ENCODE measurements around the gene FRK. TPM values are rescaled to one million over a fixed set of nuclear protein-coding genes. Genes with fewer than 3 reads are reported as not detected.
"Not testable (repeated sequence)": the region's sequence is repeated elsewhere in the genome, so short reads cannot be mapped to it uniquely, and the experiment has no call there.

FRK gene, protein sequence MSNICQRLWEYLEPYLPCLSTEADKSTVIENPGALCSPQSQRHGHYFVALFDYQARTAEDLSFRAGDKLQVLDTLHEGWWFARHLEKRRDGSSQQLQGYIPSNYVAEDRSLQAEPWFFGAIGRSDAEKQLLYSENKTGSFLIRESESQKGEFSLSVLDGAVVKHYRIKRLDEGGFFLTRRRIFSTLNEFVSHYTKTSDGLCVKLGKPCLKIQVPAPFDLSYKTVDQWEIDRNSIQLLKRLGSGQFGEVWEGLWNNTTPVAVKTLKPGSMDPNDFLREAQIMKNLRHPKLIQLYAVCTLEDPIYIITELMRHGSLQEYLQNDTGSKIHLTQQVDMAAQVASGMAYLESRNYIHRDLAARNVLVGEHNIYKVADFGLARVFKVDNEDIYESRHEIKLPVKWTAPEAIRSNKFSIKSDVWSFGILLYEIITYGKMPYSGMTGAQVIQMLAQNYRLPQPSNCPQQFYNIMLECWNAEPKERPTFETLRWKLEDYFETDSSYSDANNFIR
- 0.06 and 0.53 TPM in 2 replicates for total RNA-seq

DNA sequence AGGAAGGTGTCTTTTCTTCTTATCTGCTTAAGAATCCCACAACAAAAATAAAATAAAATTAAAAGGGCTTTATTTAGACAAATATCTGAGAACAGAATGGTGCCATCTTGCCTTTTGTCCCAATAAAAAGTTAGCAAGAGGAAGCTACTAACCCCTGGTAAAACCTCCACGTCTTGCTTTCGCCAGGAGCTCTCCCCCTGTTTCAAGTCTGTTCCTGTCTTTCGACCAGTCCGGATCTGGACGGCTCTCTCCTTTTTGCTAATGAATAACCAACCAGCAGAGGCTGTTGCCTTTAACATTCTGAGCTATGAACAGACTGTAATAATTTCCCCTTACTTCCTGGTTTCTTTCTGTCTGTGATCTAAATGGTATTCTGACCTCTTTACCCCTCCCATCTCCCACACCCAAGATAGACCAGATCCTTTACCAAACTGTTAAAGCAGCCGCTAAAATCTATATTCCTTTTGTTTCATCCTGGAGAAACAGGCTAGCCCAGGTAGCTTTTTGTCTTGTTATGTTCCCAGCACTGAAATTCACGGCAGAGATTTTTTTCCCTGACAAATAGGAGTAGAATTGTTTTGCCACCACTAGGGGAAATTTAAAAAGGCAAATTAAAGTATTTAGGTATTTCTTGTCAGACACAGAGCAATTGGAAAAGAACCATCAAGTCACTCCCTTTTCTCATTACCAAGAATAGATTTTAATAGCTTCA, at the start of gene FRK:
Gene FRK (minus strand): TSS at position 320 of the 712 bp plus-strand sequence. CDS start 580 bp downstream, outside the sequence.
- DNase-seq (ENCODE audit: extremely low read depth, low read depth, low spot score), result no peak

DNA sequence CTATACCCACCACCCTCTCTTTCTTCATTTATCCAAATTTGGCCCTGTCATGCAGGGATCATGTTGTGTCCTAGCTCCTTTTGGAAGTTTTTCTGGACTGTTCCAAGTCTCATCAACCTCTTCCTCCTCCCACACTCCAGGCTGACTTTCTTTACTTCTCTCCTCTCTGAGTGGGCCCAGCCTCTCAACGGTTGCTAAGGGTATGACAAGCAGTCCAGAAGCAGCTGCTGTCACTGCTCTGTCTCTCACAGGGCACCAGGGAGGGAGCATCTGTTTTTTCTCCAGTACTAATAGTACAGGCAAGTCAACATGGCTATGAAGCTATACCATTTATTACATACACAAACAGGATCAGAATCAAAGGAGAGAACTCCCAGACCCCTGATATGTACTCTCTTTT, 48.1 kb upstream of the FRK start:
- DNase-seq (ENCODE audit: extremely low read depth, low read depth, low spot score), result no peak

DNA sequence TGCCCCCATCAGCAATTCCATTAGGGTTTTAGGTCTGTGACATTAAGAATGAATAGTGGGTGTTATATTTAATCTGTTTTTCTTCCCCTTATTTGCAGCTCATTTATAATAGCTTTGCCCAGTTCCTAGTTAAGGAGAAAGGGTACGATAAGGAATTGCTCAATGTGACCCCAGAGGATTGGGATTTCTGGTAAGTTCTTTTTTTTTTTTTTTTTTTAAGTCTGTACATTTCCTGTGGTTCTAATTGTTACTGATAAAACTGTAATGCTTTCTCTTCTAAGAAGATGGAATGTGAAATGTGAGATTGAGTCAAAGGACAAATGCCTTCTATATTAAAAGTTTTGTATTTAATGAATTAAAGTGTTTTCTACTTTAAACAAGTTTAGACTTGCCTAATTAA, 45.5 kb upstream of the FRK start:
- no peak for DNase-seq (ENCODE audit: extremely low read depth, low read depth, low spot score)

DNA sequence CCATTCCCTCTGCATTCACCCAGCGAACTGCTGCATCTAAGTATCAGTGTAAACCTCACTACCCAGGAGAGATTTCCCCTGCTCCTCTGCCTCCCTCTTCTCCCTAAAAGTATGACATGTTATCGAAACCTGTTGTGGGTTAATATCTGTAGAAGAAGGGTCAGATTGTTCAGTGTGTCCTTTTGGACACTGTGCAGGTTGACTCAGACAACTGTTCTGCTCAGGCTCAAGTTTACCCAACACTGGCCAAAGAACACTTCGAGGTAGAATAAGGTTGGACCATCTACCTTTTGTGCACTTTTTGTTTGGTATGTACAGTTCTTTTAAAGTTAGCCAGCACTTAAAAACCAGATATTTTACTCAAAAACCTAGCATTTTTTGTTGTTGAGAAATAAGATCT, 44.6 kb upstream of the FRK start:
- DNase-seq (ENCODE audit: extremely low read depth, low read depth, low spot score), result no peak

DNA sequence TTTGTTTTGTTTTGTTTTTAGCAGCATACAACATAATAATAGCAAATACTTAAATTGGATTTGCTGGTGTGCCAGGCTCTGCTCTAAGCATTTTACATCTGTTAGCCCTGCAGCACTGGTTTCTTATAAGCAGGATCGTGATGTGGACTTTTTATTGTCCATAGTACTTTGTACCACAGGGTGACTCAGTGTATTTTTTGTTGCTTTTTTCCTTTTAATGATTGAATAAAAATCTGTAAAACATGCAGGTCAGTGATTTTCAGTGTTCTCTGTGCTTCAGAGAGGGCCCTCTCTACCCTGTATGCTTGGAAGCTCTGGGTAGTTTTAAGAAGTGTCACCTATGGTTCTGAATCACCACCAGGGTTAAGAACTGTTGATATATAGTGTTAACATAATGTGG, 43.9 kb upstream of the FRK start:
- no peak for DNase-seq (ENCODE audit: extremely low read depth, low read depth, low spot score)

DNA sequence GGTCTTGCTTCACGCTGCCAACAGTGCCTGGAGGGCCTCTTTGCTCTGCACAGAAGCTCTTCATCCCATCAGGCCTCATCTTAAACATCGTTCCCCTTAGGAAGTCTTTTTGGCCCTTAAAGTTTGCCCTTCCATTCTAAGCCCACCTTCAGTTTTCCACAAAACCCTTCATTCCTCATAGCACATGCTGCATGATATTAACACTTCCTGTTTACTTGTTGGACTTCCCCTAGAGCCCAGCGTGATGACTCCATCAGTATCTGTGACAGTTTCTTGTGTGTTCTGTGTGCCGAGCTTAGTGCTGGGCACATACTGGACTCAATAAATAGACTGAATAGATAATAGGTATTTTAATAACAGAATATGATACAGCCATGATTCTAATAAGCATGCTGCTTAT, 42.2 kb upstream of the FRK start:
- DNase-seq (ENCODE audit: extremely low read depth, low read depth, low spot score), result no peak

DNA sequence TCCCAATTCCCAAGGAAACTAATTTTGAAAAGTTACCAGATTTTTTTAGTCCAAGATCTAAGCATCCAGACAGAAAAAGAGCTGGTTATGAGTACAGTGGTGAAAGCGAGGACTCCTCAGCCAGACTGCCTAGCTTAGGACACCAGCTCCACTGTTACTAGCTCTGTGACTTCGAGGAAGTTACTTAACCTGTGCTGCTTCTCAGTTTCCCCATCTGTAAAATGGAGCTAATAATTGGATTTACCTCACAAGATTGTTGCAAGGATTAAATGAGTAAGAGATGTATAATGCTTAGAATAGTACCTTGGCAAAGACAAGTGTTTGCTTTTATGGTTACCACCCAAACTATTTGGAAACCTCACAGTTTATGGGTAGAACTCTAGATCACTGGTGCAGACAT, 41.1 kb upstream of the FRK start:
- DNase-seq (ENCODE audit: extremely low read depth, low read depth, low spot score), result no peak

DNA sequence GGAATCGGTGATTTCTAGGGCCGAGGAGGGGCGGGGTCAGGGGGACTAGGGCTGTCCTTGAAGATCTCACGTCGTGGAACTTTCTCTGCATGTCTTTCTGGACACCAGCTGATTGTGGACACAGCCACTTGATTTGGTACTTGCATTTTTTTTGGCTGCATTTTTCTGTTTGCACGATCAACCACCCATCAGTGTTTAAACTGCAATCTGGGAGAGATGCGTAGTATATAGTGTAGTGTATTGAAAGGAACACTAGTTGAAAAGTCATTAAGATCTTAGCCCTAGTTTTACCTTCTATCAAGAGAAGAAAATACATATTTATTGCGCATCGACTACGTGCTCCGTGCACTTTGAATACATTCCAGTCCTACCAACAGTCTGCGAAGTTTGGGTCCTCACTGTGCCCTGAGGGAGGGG, 40.6 kb upstream of the FRK start:
- DNase-seq (ENCODE audit: extremely low read depth, low read depth, low spot score), result no peak

DNA sequence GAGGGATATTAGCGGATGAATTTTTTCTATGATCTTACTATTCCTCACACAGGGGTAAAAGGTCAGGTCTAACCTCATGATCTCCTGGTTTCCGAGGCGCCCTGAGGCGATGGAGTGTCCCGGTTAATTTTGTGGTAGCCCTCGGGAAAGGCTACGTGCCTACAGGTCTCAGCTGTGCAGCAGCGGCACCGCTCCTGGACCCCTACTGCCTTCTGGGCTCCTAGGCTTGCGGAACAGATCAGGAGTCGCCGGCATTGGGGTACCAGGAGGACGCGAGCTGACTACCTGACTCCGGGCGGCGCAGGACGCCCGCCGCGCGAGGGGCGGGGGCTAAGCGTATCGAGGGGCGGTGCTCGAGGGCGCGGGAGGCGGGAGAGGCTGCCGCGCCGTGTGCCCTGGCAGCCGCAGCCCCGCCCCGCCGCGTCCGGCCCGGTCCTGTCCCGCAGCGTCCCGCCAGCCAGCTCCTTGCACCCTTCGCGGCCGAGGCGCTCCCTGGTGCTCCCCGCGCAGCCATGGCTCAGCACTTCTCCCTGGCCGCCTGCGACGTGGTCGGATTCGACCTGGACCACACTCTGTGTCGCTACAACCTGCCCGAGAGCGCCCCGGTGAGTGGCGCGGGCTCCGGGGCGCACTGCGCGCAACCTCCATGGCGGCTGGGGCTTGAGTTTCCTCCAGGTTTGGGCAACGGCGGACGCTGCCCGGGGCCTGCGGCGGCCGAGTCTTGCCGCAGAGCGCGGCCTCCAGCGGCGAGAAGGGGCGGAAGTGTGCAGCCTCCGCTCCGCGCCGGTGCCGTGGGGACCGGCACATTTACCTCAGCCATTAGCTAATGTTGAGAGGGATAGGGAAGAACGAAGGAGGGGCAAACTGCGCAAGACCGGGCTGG, 40.0 kb upstream of the FRK start, which contains the start of gene NT5DC1:
Gene NT5DC1 (plus strand): TSS at position 435 of the 883 bp plus-strand sequence. CDS start 78 bp downstream, at position 513.
- DNase-seq (ENCODE audit: extremely low read depth, low read depth, low spot score), result no peak

DNA sequence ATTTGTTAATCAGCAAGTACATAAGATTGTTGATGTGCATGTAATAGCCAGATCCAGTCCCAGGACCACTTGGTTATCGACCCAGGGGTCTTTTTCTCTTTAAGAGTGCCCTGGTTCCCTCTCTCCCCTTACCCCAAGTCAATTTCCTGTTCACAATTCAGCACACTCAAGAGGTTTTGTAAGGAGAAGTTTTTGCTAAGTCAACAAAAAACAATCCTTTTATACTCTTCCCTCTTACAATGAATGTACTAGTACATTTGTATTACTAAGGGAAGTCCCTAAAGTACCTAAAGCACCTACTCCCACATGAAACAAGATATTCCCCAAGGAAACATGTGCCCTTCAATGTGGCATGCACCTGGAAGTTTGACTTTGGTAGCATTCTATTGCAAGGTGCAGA, 38.3 kb upstream of the FRK start:
- DNase-seq (ENCODE audit: extremely low read depth, low read depth, low spot score), result no peak

DNA sequence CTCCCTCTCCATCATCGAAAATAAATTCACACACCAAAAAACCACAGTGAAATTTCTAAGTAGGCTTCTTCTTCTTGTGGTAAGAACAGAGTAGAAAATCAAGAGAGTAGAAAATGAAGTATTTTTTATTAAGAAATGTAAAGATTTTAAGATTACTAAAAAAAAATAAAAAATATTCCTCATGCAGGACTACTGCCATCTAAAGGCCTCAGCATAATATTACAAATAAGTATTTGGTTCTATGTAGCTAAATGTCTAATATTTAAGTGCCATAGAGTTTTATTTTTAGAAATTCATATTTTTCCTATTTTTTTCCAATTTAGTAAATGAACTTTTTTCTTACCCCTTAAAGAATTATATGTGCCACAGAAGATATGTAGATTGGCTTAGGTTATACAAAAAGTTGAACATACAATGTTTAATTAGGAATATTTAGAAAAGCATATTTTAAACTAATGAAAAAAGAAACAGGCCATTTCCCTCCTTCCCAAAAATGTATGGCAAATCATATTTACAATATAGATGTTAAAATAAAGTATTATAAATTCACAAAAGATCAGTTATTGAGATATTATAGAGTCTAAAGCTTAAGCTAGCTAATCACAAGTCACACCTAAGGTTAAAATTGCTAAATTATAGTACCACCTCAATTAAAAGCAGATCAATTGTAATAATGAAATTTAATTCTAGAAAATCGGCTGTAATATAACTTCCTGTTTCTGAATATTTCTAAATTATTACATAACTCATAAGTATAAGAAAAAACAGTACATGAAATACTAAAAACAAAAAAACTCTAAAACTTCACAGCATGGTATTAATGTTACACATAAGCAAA, 36.5 kb upstream of the FRK start:
- DNase-seq (ENCODE audit: extremely low read depth, low read depth, low spot score), result no peak

DNA sequence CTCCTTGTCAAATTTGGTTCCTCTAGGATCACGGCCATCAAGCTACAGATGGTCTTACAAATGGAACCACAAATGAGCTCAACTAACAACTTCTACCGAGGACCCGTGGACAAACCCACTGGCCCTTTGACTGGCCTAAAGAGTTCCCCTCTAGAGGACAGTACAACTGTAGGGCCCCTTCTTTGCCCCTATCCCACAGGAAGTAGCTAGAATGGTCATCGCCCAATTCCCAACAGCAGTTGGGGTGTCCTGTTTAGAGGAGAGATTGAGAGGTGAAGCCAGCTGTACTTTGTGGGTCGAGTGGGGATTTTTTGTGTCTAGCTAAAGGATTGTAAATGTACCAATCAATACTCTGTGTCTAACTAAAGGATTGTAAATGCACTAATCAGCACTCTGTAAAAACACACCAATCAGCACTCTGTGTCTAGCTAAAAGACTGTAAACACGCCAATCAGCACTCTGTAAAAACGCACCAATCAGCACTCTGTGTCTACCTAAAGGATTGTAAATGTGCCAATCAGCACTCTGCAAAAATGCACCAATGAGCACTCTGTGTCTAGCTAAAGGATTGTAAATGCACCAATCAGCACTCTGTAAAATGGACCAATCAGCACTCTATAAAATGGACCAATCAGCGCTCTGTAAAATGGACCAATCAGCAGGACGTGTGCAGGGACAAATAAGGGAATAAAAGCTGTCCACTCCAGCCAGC, 35.5 kb upstream of the FRK start:
- DNase-seq (ENCODE audit: extremely low read depth, low read depth, low spot score), result not testable (repeated sequence)

DNA sequence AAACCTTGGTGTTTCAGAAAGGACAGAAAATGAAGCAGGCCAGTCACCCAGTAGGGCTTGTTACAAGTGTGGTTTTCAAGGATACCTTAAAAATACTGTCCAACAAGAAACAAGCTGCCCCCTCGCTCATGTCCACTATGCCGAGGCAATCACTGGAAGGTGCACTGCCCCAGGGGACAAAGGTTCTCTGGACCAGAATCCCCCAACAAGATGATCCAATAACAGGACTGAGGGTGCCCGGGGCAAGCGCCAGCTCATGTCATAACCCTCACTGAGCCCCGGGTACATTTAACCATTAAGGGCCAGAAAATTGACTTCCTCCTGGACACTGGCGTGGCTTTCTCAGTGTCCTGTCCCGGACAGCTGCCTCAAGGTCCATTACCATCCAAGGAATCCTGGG, 33.4 kb upstream of the FRK start:
- no peak for DNase-seq (ENCODE audit: extremely low read depth, low read depth, low spot score)

DNA sequence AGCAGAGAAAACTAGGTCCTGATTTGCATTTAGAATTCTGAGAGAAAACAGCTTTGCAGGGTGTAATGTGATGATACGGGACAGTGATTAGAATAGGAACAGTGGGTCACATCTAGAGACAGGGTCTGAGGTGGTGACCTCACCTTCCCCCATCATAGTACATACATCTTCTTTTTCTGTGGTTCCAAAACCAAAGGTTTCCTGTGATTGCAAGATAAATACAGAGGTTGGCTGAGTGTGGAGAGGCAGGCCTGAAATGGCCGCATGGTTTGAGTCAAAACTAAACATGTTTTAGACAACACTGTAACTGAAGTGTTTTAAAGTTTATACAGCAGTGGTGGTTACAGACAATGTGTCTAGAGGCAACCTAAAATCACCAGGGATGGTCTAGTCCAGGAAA, 29.6 kb upstream of the FRK start:
- no peak for DNase-seq (ENCODE audit: extremely low read depth, low read depth, low spot score)

DNA sequence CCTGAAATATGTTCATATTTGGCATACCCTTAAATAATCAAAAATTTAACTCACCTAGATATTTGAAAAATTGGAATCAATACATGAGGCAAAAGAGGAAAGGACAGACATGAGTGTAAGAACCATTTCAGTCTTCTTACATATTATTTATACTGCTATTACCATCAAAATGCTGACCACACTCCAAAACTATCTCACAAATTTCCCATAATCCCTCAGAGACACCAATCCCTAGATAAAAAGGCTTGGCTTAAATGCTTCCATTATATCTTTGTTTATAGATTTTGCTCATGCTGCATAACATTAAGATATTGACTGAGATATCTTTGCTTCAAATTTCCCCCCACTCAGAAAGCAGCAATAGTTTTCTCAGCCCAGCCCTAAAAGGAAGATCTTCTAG, 28.3 kb upstream of the FRK start:
- no peak for DNase-seq (ENCODE audit: extremely low read depth, low read depth, low spot score)

DNA sequence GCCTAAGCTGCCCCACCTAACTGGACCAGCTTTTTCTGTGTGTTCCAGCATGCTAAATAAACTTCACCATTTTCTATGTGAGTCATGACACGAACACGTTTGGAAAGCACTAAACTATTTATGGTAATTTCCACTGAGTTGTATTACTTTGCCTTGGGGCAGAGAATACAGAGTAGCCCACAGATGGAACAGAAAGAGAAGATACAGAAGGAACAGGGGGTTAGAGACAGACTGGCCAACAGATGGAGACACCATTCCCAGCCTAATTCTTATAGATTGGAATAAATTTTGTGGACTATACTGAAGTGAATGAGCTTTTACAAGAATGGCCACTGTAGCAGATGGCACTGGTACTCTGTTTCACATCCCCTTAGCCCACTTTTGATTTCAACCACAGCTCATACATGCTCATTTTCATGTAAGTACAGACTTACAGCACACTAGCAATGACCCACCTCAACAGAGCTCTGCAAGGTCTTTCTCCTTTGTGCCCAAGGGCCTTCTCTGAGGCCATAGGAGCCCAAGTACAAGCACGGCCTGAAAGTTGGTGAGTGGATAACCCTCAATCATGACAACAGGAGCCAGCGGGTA, 26.8 kb upstream of the FRK start:
- no peak for DNase-seq (ENCODE audit: extremely low read depth, low read depth, low spot score)

DNA sequence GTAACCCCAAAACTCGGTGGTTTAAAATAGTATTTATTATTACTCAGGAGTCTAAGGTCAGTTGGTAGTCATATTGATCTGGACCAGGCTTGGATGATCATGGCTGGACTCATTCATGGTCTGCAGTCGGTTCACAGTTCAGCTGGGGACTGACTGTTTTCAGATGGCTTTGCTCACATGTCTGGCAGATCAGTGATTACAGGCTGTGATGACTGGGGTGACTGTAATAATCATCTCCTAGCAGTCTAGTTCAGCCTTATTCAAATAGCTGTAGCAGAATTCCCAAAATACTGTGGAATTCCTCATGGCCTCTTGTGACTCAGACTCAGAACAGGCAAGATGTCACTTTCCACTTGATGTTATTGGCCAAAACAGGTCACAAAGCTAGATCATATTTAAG, 23.6 kb upstream of the FRK start:
- no peak for DNase-seq (ENCODE audit: extremely low read depth, low read depth, low spot score)

DNA sequence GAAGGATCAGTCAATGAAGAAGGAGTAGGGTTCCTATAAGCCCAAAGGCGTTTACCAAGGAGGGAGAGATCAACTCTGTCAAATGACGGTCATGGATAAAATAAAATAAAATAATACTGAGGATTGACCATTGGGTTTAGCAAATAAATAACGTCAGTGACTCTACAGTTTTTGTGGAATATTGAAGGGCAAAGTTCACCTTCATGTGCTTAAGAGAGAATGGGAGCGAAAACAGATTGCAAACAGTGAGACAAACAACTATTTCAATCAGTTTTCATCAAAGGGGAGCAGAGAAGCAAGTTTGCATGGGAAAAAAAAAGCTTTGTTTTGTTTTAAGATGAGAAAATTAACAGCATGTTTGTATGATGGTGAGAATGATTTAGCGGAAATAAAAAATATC, 22.4 kb upstream of the FRK start:
- DNase-seq (ENCODE audit: extremely low read depth, low read depth, low spot score), result no peak

DNA sequence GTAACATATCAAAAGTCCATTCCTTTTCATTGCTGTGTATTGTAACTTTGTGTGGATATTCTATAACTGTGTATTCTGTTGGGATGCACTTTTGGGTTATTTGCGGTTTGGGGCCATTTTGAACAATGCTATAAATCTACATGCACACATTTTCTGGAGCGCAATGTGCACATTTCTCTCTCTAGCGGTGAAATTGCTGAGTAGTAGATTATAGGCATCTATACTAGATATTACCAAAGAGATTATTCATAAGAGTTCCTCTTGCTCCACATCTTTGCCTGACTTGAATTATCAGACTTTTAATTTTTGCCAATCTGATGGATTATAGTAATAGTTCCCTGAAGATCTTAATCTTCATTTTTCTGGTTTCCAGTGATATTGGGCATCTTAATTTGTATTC, 18.3 kb upstream of the FRK start:
- no peak for DNase-seq (ENCODE audit: extremely low read depth, low read depth, low spot score)

Data from glomerular endothelial cell (primary cell).